H1 (cell line): ENCODE data around the gene PHEX. TPM values are rescaled to one million over a fixed set of nuclear protein-coding genes. Genes with fewer than 3 reads are reported as not detected.

Source experiments
- CTCF ChIA-PET: fragments of 300-600 bp; sonication (Branson Sonifier 250); formaldehyde crosslinking; loops from one replicate; lab custom pipeline; 2021; ENCODE audit not compliant: partially characterized antibody; lab: Charles Lee
- POLR2A ChIA-PET: fragments of 300-600 bp; sonication (Branson Sonifier 250); formaldehyde crosslinking; loops from one replicate; lab custom pipeline; 2021; ENCODE audit warnings: inconsistent platforms; ENCODE audit not compliant: partially characterized antibody; lab: Charles Lee
- DNase-seq, 2 experiments: peaks; one replicate each; pipeline versions ENCODE4 v3.0.0 to v3.0.0-alpha.2; 2010 to 2022; ENCODE audit warnings: low spot score in 2 of 2, low read depth in 1 of 2, mixed read lengths in 1 of 2
- FAIRE-seq: peaks from 2 replicates; lab custom pipeline; 2011; peaks lifted over from hg19 to GRCh38; lab: Jason Lieb, UNC
- H2AFZ ChIP-seq: 2 replicates; pipeline ENCODE4 v1.8.1; 2012; ENCODE audit warnings: low read length, inconsistent platforms
- H2AK5ac ChIP-seq: 2 replicates; pipeline ENCODE4 v1.6.1; 2013; ENCODE audit warnings: low read depth, low read length
- H2BK120ac ChIP-seq: replicated peaks from 2 replicates; pipeline ENCODE3; 2013; ENCODE audit warnings: low read depth, low read length, inconsistent platforms
- H2BK12ac ChIP-seq: 2 replicates; pipeline ENCODE4 v1.6.1; 2013; ENCODE audit warnings: low read depth, low read length
- H2BK15ac ChIP-seq: 2 replicates; pipeline ENCODE4 v1.6.1; 2013; ENCODE audit warnings: low read length
- H2BK20ac ChIP-seq: 2 replicates; pipeline ENCODE4 v1.6.1; 2013; ENCODE audit warnings: low read length
- H2BK5ac ChIP-seq: 2 replicates; pipeline ENCODE4 v1.6.1; 2013; ENCODE audit warnings: low read depth, low read length
- H3K14ac ChIP-seq: 2 replicates; pipeline ENCODE4 v1.6.1; 2013; ENCODE audit warnings: inconsistent platforms; ENCODE audit not compliant: insufficient read length
- H3K18ac ChIP-seq: 2 replicates; pipeline ENCODE4 v1.6.1; 2013; ENCODE audit warnings: low read length; ENCODE audit errors: extremely low read depth
- H3K23ac ChIP-seq: 2 replicates; pipeline ENCODE4 v1.6.1; 2013; ENCODE audit warnings: inconsistent platforms; ENCODE audit not compliant: insufficient read length
- H3K23me2 ChIP-seq: 2 replicates; pipeline ENCODE4 v1.6.1; 2013; ENCODE audit warnings: low read depth, low read length
- H3K27ac ChIP-seq: 2 replicates; pipeline ENCODE4 v1.6.1; 2011; ENCODE audit warnings: low read depth, low read length, inconsistent platforms
- H3K27me3 ChIP-seq, 4 experiments: replicated peaks in 1 of 4; 1 replicate in 1 of 4; 2 replicates in 3 of 4; pipeline versions ENCODE4 v1.6.1 to v1.8.1; 2011 to 2013; ENCODE audit warnings: low read length in 3 of 4, mild to moderate bottlenecking in 3 of 4, inconsistent platforms in 2 of 4, mixed read lengths in 2 of 4, moderate library complexity in 1 of 4; ENCODE audit not compliant: control insufficient read depth in 3 of 4, insufficient read depth in 3 of 4; ENCODE audit errors: extremely low read depth in 1 of 4
- H3K36me3 ChIP-seq, 4 experiments: 2 replicates each; pipeline versions ENCODE4 v1.6.1 to v1.8.1; 2011 to 2013; ENCODE audit warnings: mild to moderate bottlenecking in 4 of 4, low read length in 3 of 4, moderate library complexity in 2 of 4, control low read depth in 1 of 4, inconsistent platforms in 1 of 4; ENCODE audit not compliant: insufficient read depth in 4 of 4, control insufficient read depth in 2 of 4
- H3K4ac ChIP-seq: replicated peaks from 2 replicates; pipeline ENCODE3; 2013; ENCODE audit warnings: low read length, low read depth, mixed read lengths, inconsistent platforms; ENCODE audit not compliant: insufficient read length
- H3K4me1 ChIP-seq, 4 experiments: replicated peaks in 1 of 4; 1 replicate in 1 of 4; 2 replicates in 3 of 4; pipeline versions ENCODE4 v1.6.1 to v1.8.1; 2011 to 2013; ENCODE audit warnings: low read length in 3 of 4, inconsistent platforms in 2 of 4, mixed read lengths in 1 of 4; ENCODE audit not compliant: insufficient read depth in 4 of 4, control insufficient read depth in 3 of 4
- H3K4me2 ChIP-seq, 2 experiments: 2 replicates each; pipeline versions ENCODE4 v1.6.1 to v1.8.1; 2011 to 2013; ENCODE audit warnings: low read depth in 2 of 2, low read length in 2 of 2, control low read depth in 1 of 2, inconsistent platforms in 1 of 2, mild to moderate bottlenecking in 1 of 2; ENCODE audit not compliant: insufficient read depth in 1 of 2
- H3K4me3 ChIP-seq, 4 experiments: fragments of 200-600, 300-600 bp in 1 of 4; sonication (generic), shearing (Covaris generic), sonication (Bioruptor Twin) in 1 of 4; 2 replicates each; pipeline versions ENCODE4 v1.5.1 to v1.8.1; 2011 to 2016; ENCODE audit warnings: low read length in 4 of 4, low read depth in 3 of 4, control low read depth in 2 of 4, inconsistent platforms in 2 of 4, mild to moderate bottlenecking in 2 of 4, mixed read lengths in 1 of 4, moderate library complexity in 1 of 4; ENCODE audit not compliant: insufficient read depth in 2 of 4; ENCODE audit errors: extremely low read depth in 1 of 4
- H3K56ac ChIP-seq: replicated peaks from 2 replicates; pipeline ENCODE3; 2013; ENCODE audit warnings: low read depth, mild to moderate bottlenecking, mixed read lengths, low read length, inconsistent platforms; ENCODE audit not compliant: insufficient read length
- H3K79me1 ChIP-seq: 2 replicates; pipeline ENCODE4 v1.6.1; 2013; ENCODE audit warnings: low read depth, low read length, control low read depth
- H3K79me2 ChIP-seq, 2 experiments: 2 replicates each; pipeline versions ENCODE4 v1.6.1 to v1.8.1; 2012 to 2013; ENCODE audit warnings: low read length in 2 of 2, mild to moderate bottlenecking in 2 of 2, inconsistent platforms in 1 of 2; ENCODE audit not compliant: insufficient read depth in 2 of 2, control insufficient read depth in 1 of 2
- H3K9ac ChIP-seq, 4 experiments: replicated peaks in 1 of 4; 1 replicate in 1 of 4; 2 replicates in 3 of 4; pipeline versions ENCODE4 v1.6.1 to v1.8.1; 2011 to 2013; ENCODE audit warnings: low read depth in 3 of 4, low read length in 3 of 4, control low read depth in 2 of 4, mild to moderate bottlenecking in 2 of 4, moderate library complexity in 2 of 4, inconsistent platforms in 1 of 4; ENCODE audit errors: extremely low read depth in 1 of 4
- H3K9me3 ChIP-seq, 2 experiments: 2 replicates each; pipeline versions ENCODE4 v1.6.1 to v1.8.1; 2012 to 2013; ENCODE audit warnings: mild to moderate bottlenecking in 2 of 2, moderate library complexity in 2 of 2, control low read depth in 1 of 2, inconsistent platforms in 1 of 2, low read depth in 1 of 2, low read length in 1 of 2, mixed read lengths in 1 of 2; ENCODE audit not compliant: insufficient read depth in 2 of 2
- H4K20me1 ChIP-seq, 2 experiments: replicated peaks in 1 of 2; 2 replicates each; pipeline versions ENCODE3 to v1.8.1; 2011 to 2013; ENCODE audit warnings: inconsistent platforms in 2 of 2, low read length in 2 of 2, mild to moderate bottlenecking in 1 of 2; ENCODE audit not compliant: insufficient read depth in 2 of 2, control insufficient read depth in 1 of 2
- H4K5ac ChIP-seq: 2 replicates; pipeline ENCODE4 v1.6.1; 2013; ENCODE audit warnings: low read length, low read depth, mixed read lengths, inconsistent platforms; ENCODE audit not compliant: insufficient read length
- H4K8ac ChIP-seq: 2 replicates; pipeline ENCODE4 v1.8.0; 2013; ENCODE audit warnings: mild to moderate bottlenecking, moderate library complexity, low read length, inconsistent platforms; ENCODE audit not compliant: insufficient read depth; ENCODE audit errors: extremely low read depth
- H4K91ac ChIP-seq: replicated peaks from 2 replicates; pipeline ENCODE3; 2013; ENCODE audit warnings: low read length, mixed read lengths, inconsistent platforms; ENCODE audit not compliant: insufficient read length
- BACH1 ChIP-seq: IDR thresholded peaks from 2 replicates; pipeline ENCODE4 v1.6.1; 2012; ENCODE audit warnings: low read length, improper control_type of control experiment
- HDAC2 ChIP-seq, 2 experiments: fragments of 300-600 bp in 1 of 2; sonication (generic) in 1 of 2; IDR thresholded peaks; 2 replicates each; pipeline ENCODE4 v1.6.1; 2011 to 2012; ENCODE audit warnings: low read depth in 2 of 2, low read length in 2 of 2, mild to moderate bottlenecking in 2 of 2, moderate library complexity in 2 of 2, borderline replicate concordance in 1 of 2, inconsistent platforms in 1 of 2
- JUN ChIP-seq: IDR thresholded peaks from 2 replicates; pipeline ENCODE4 v1.6.1; 2011; ENCODE audit warnings: low read depth, mild to moderate bottlenecking, improper control_type of control experiment, low read length
- JUND ChIP-seq: IDR thresholded peaks from 2 replicates; pipeline ENCODE4 v1.6.1; 2011; ENCODE audit warnings: mild to moderate bottlenecking, improper control_type of control experiment, low read length
- KDM1A ChIP-seq: fragments of 200-600, 300-600 bp; sonication (generic); IDR thresholded peaks from 2 replicates; pipeline ENCODE4 v1.7.1; 2016; ENCODE audit warnings: mild to moderate bottlenecking, low read length, borderline replicate concordance
- KDM5A ChIP-seq: fragments of 200-600 bp; IDR thresholded peaks from 2 replicates; pipeline ENCODE4 v1.7.1; 2012; ENCODE audit warnings: mild to moderate bottlenecking, low read length, inconsistent platforms, mixed read lengths
- PHF8 ChIP-seq: fragments of 200-600 bp; sonication (generic); conservative IDR thresholded peaks from 2 replicates; pipeline ENCODE4 v1.7.1; 2012; ENCODE audit warnings: low read depth, mild to moderate bottlenecking, inconsistent platforms, low read length, moderate library complexity
- RAD21 ChIP-seq, 2 experiments: IDR thresholded peaks in 1 of 2; conservative IDR thresholded peaks in 1 of 2; 2 replicates each; pipeline ENCODE4 v1.6.1; 2011; ENCODE audit warnings: low read depth in 2 of 2, low read length in 2 of 2, improper control_type of control experiment in 1 of 2, inconsistent platforms in 1 of 2, mild to moderate bottlenecking in 1 of 2, moderate library complexity in 1 of 2
- RXRA ChIP-seq: IDR thresholded peaks from 2 replicates; pipeline ENCODE4 v1.6.1; 2011; ENCODE audit warnings: low read depth, mild to moderate bottlenecking, low read length, moderate library complexity; ENCODE audit not compliant: insufficient read depth
- SAP30 ChIP-seq: fragments of 300-600 bp; sonication (generic); IDR thresholded peaks from 2 replicates; pipeline ENCODE4 v1.7.1; 2012; ENCODE audit warnings: low read length, moderate library complexity, mild to moderate bottlenecking, inconsistent platforms; ENCODE audit not compliant: insufficient read depth, insufficient replicate concordance
- SIRT6 ChIP-seq: IDR thresholded peaks from one replicate; pipeline ENCODE4 v1.7.1; 2012; ENCODE audit warnings: low read length, inconsistent platforms
- SP1 ChIP-seq: IDR thresholded peaks from 2 replicates; pipeline ENCODE4 v1.6.1; 2011; ENCODE audit warnings: low read depth, low read length
- ZNF274 ChIP-seq: IDR thresholded peaks from 2 replicates; pipeline ENCODE4 v1.7.0; 2012; ENCODE audit warnings: low read length, borderline replicate concordance; ENCODE audit errors: extremely low read depth
- WGBS, 2 experiments: shearing (Covaris generic) in 1 of 2; methylation state at CpG; one replicate each; pipeline versions ENCODE4 v1.1.6 to v1.1.7; 2013 to 2015; ENCODE audit warnings: low lambda C conversion rate in 2 of 2, mixed read lengths in 2 of 2, inconsistent platforms in 1 of 2, low coverage in 1 of 2, missing lambda C conversion rate in 1 of 2; ENCODE audit not compliant: insufficient replicate concordance in 2 of 2, insufficient coverage in 1 of 2, insufficient read length in 1 of 2; ENCODE audit errors: extremely low coverage in 1 of 2, missing lambda C conversion rate in 1 of 2; 5-methylcytosine and 5-hydroxymethylcytosine counted together
- polyA plus RNA-seq, 7 experiments: library from polyadenylated mRNA; depleted of rRNA in 3 of 7; stranded (reverse) in 5 of 7; unstranded in 2 of 7; fragments of >200 nt in 5 of 7; fragments of 200-250 nt in 2 of 7; gene quantifications; 1 replicate in 5 of 7; 2 replicates in 1 of 7; 4 replicates in 1 of 7; pipeline versions ENCODE4 v1.2.1 to v1.2.3, GENCODE V29; 2011 to 2013; ENCODE audit warnings: missing spikeins in 2 of 7, mixed read lengths in 2 of 7
- total RNA-seq: library from RNA; stranded (reverse); fragmentation: NEBNext Ultra II Directional; extraction: Animal tissue kit (Norgen Biotek cat#: 25700); gene quantifications from 2 replicates; pipeline ENCODE4 v1.2.1, GENCODE V29; 2021

The PHEX gene
- total and polyA plus RNA-seq, 2 of the 8 experiments (the other 6 are each of a cell fraction or from before 2014, with no cell fraction given) = 0.03 to 0.11 TPM

GRCh38 chrX:22171287-22172060, 139.3 kb downstream of the PHEX start:
- H3K36me3 ChIP-seq = no peaks in the 10 kb centered on the region
- H3K23ac ChIP-seq = no peak overlapping the region
- no peak overlapping the region for H4K91ac ChIP-seq
- no peaks in the 10 kb centered on the region for H3K79me2 ChIP-seq
- ChIA-PET POLR2A (no interaction called here), CTCF (no interaction called here)
- no peak overlapping the region for H3K27ac ChIP-seq
- no peak overlapping the region for H2BK20ac ChIP-seq
- H3K9ac ChIP-seq = no peak overlapping the region
- DNase-seq (no peak), FAIRE-seq (no peak)
- H3K9me3 ChIP-seq = no peaks in the 10 kb centered on the region
- no peak overlapping the region for H2AFZ ChIP-seq
- H3K18ac ChIP-seq = no peak overlapping the region
- no peaks in the 10 kb centered on the region for H4K20me1 ChIP-seq
- no peak overlapping the region for H2BK120ac ChIP-seq
- no peaks in the 10 kb centered on the region for H3K27me3 ChIP-seq
- H2BK12ac ChIP-seq = no peak overlapping the region
- H3K4me3 ChIP-seq = no peak overlapping the region
- 74% methylated on average over 7 of the region's 7 CpGs; no CpG with 5 or more reads in 1 of the 2 experiments for WGBS, 2 experiments
- H3K4ac ChIP-seq = no peak overlapping the region
- H2AK5ac ChIP-seq = no peak overlapping the region
- no peak overlapping the region for H4K8ac ChIP-seq
- H2BK15ac ChIP-seq = no peak overlapping the region
- no peak overlapping the region for H3K14ac ChIP-seq
- H3K4me2 ChIP-seq = no peak overlapping the region
- no peaks in the 10 kb centered on the region for H3K23me2 ChIP-seq
- no peak overlapping the region for H3K56ac ChIP-seq
- no peak overlapping the region for H2BK5ac ChIP-seq
- no peaks in the 10 kb centered on the region for H3K79me1 ChIP-seq
- no peaks in the 10 kb centered on the region for H3K4me1 ChIP-seq
- H4K5ac ChIP-seq = no peak overlapping the region
- TF ChIP-seq SP1 (no peak), PHF8 (no peak), RAD21 (IDR thresholded peaks at IDR 0.05 in 1 of 2, conservative IDR thresholded peaks at IDR 0.05 in 1 of 2; ENCODE audit: low read depth in 2 of 2, low read length in 2 of 2) (no peak), HDAC2 (IDR thresholded peaks at IDR 0.05; ENCODE audit: borderline replicate concordance in 1 of 2, low read depth in 2 of 2, low read length in 2 of 2) (no peak), SIRT6 (no peak), RXRA (no peak), KDM5A (no peak), JUND (no peak), BACH1 (no peak), JUN (no peak), KDM1A (no peak), ZNF274 (no peak), SAP30 (no peak)
